ENCODE results near the gene CDKL5. TPM values are rescaled to one million over a fixed set of nuclear protein-coding genes. Genes with fewer than 3 reads are reported as not detected.
"Not testable (repeated sequence)": the region's sequence is repeated elsewhere in the genome, so short reads cannot be mapped to it uniquely, and the experiment has no call there.

CDKL5 gene
- total RNA-seq, 1 experiment from 2014 or later, result 4.2 TPM

DNA sequence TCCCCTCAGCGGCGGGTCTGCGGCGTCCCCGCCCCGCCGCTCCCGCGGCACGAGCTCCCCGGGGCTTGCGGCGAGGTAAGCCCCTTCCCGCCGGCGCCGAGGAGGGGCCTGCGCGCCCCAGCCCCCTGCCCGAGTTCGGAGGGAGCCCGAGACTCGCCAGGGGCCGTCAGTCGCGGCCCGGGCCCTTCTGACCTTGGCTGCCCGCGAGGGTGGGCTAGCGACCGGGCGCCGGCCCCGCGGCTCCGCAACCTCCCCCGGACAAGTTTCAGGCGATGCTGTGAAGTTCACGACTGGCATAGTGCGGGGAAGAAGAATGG, 554 bp downstream of the CDKL5 start:
- intact Hi-C loops (cut with micrococcal nuclease; ENCODE audit: unreplicated experiment), result no loop called here
- CTCF ChIA-PET, result no interaction called here
- Histone ChIP-seq H3F3A (ENCODE audit: insufficient read depth, low read depth) (no peaks in the 10 kb centered on the region), H3K27ac (no peak overlapping the region), H3K27me3 (ENCODE audit: insufficient read depth, low read depth) (no peaks in the 10 kb centered on the region), H3K4me3 (peak overlapping the region; percentile 62; the same call in 1 of the 2 replicates), H3K4me2 (peak overlapping the region; percentile 84), H4K20me1 (ENCODE audit: insufficient read depth) (no peaks in the 10 kb centered on the region), H3K36me3 (ENCODE audit: low read depth) (no peaks in the 10 kb centered on the region), H2AFZ (peak overlapping the region; percentile 87), H3K4me1 (replicated peaks; ENCODE audit: insufficient read depth) (peaks cover 3% of the 10 kb centered on the region), H3K9me2 (ENCODE audit: insufficient read depth) (no peaks in the 10 kb centered on the region), H3K79me2 (ENCODE audit: low read depth) (no peaks in the 10 kb centered on the region), H3K9me3 (ENCODE audit: insufficient read depth, low read depth) (no peaks in the 10 kb centered on the region)
- DNase-seq, result no peak
- BruUV-seq (replicated peaks), result TSS peak; percentile 34
- TF ChIP-seq, protein P1, sequence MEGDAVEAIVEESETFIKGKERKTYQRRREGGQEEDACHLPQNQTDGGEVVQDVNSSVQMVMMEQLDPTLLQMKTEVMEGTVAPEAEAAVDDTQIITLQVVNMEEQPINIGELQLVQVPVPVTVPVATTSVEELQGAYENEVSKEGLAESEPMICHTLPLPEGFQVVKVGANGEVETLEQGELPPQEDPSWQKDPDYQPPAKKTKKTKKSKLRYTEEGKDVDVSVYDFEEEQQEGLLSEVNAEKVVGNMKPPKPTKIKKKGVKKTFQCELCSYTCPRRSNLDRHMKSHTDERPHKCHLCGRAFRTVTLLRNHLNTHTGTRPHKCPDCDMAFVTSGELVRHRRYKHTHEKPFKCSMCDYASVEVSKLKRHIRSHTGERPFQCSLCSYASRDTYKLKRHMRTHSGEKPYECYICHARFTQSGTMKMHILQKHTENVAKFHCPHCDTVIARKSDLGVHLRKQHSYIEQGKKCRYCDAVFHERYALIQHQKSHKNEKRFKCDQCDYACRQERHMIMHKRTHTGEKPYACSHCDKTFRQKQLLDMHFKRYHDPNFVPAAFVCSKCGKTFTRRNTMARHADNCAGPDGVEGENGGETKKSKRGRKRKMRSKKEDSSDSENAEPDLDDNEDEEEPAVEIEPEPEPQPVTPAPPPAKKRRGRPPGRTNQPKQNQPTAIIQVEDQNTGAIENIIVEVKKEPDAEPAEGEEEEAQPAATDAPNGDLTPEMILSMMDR (conservative IDR thresholded peaks at IDR 0.05), result no peak
- no peak for TF ChIP-seq EZH2 (IDR thresholded peaks at IDR 0.05; ENCODE audit: low read depth)
- POLR2A ChIA-PET (ENCODE audit: unreplicated experiment), result no interaction called here

DNA sequence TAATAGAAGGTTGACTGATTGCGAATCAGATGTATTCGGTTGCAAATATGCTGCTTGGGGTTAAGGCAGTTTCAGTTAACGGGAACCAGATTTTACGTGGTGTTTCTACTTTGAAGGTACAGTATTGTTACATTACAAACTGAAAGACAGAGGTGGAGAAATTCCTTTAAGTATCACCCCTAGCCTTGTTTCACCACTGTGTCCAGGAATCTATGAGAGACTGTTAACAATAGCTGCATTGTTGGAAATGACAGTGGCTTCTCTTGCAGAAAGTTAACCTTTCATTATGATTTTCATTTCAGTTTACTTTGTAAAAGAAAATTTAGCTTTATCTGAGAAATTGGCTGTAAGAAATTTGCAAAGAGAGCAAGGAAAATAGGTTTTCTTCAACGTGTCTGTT, 2.6 kb downstream of the CDKL5 start:
- CTCF ChIA-PET, result no interaction called here

DNA sequence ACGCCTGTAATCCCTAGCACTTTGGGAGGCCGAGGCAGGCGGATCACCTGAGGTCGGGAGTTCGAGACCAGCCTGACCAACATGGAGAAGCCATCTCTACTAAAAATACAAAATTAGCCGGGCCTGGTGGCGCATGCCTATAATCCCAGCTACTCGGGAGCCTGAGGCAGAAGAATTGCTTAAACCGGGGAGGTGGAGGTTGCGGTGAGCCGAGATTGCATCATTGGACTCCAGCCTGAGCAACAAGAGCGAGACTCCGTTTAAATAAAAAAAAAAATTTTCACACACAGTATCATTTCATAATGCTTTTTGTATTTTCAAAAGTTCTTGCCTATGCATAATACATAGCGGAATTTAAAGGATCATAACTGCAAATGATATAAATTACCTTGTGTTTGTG, 7.9 kb downstream of the CDKL5 start:
- BruUV-seq (replicated peaks); H3K4me1 ChIP-seq (replicated peaks; ENCODE audit: insufficient read depth); DNase-seq; H3K4me2 ChIP-seq; H3K4me3 ChIP-seq; H4K20me1 ChIP-seq (ENCODE audit: insufficient read depth); H3K79me2 ChIP-seq (ENCODE audit: low read depth); H3K9me3 ChIP-seq (ENCODE audit: insufficient read depth, low read depth); H3K9me2 ChIP-seq (ENCODE audit: insufficient read depth); CTCF ChIA-PET; H2AFZ ChIP-seq; H3F3A ChIP-seq (ENCODE audit: insufficient read depth, low read depth); H3K36me3 ChIP-seq (ENCODE audit: low read depth); H3K27me3 ChIP-seq (ENCODE audit: insufficient read depth, low read depth); H3K27ac ChIP-seq; intact Hi-C loops (cut with micrococcal nuclease; ENCODE audit: unreplicated experiment); POLR2A ChIA-PET (ENCODE audit: unreplicated experiment): not testable (repeated sequence)

More for the DNA sequence above, 2.6 kb downstream of the CDKL5 start:
- Histone ChIP-seq H3K79me2 (ENCODE audit: low read depth) (no peaks in the 10 kb centered on the region), H3K4me3 (no peak overlapping the region), H3K4me2 (no peak overlapping the region), H2AFZ (no peak overlapping the region), H3K9me3 (ENCODE audit: insufficient read depth, low read depth) (no peaks in the 10 kb centered on the region), H3K4me1 (replicated peaks; ENCODE audit: insufficient read depth) (peaks cover 3% of the 10 kb centered on the region), H3K9me2 (ENCODE audit: insufficient read depth) (no peaks in the 10 kb centered on the region), H3K36me3 (ENCODE audit: low read depth) (no peaks in the 10 kb centered on the region), H4K20me1 (ENCODE audit: insufficient read depth) (no peaks in the 10 kb centered on the region), H3F3A (ENCODE audit: insufficient read depth, low read depth) (no peaks in the 10 kb centered on the region), H3K27me3 (ENCODE audit: insufficient read depth, low read depth) (no peaks in the 10 kb centered on the region), H3K27ac (no peak overlapping the region)
- POLR2A ChIA-PET (ENCODE audit: unreplicated experiment), result interaction anchor here (0.6 kb wide), 1 partner anchor 1967 kb away, joined by 5 read pairs; no protein-coding TSS in a partner anchor
- DNase-seq, result no peak
- intact Hi-C loops (cut with micrococcal nuclease; ENCODE audit: unreplicated experiment), result no loop called here
- BruUV-seq (replicated peaks), result no TSS peak
- TF ChIP-seq, protein P1 (conservative IDR thresholded peaks at IDR 0.05), result no peak
- TF ChIP-seq EZH2 (IDR thresholded peaks at IDR 0.05; ENCODE audit: low read depth), result no peak

DNA sequence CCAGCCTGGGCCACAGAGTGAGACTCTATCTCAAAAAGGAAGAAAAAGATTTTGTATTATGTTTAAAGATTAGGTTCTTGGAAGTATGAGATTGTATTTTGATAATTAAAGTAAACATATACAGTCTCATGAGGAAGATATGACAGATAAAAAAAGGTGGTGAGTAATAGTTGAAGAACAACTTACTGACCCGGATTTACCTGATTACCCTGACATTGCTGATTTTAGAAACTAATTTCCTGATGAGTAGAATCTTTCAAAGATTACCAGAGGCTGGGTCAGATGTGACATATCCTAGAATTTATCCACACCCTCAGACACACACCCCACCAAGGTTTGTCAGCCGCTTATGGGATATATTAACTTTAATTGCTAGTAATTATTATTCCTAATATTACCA, 9.5 kb downstream of the CDKL5 start:
- ChIA-PET CTCF (no interaction called here), POLR2A (ENCODE audit: unreplicated experiment) (no interaction called here)
- TF ChIP-seq, protein P1 (conservative IDR thresholded peaks at IDR 0.05), result no peak
- TF ChIP-seq EZH2 (IDR thresholded peaks at IDR 0.05; ENCODE audit: low read depth), result no peak
- DNase-seq, result peak in 1 of 2 experiments; percentile 79
- H2AFZ ChIP-seq, result no peak overlapping the region
- no peaks in the 10 kb centered on the region for H3K79me2 ChIP-seq (ENCODE audit: low read depth)
- no peaks in the 10 kb centered on the region for H3K9me3 ChIP-seq (ENCODE audit: insufficient read depth, low read depth)
- no peaks in the 10 kb centered on the region for H4K20me1 ChIP-seq (ENCODE audit: insufficient read depth)
- H3K27ac ChIP-seq, result no peak overlapping the region
- no peaks in the 10 kb centered on the region for H3K36me3 ChIP-seq (ENCODE audit: low read depth)
- 0 out of 2 replicates have a peak, but pooled peaks cover 7% of the 10 kb centered on the region for H3F3A ChIP-seq (ENCODE audit: insufficient read depth, low read depth)
- no peaks in the 10 kb centered on the region; the same call in 1 of the 2 replicates for H3K4me1 ChIP-seq (replicated peaks; ENCODE audit: insufficient read depth)
- peak overlapping the region; percentile 16; the same call in 1 of the 2 replicates for H3K4me2 ChIP-seq
- no peak overlapping the region for H3K4me3 ChIP-seq
- intact Hi-C loops (cut with micrococcal nuclease; ENCODE audit: unreplicated experiment), result no loop called here
- BruUV-seq (replicated peaks), result no TSS peak
- H3K27me3 ChIP-seq (ENCODE audit: insufficient read depth, low read depth), result no peaks in the 10 kb centered on the region
- no peaks in the 10 kb centered on the region for H3K9me2 ChIP-seq (ENCODE audit: insufficient read depth)

All from PC-9 (cell line).